Cardiac muscle cell (in vitro differentiated cells and primary cell): Measurements from ENCODE around the gene UTY. TPM values are rescaled to one million over a fixed set of nuclear protein-coding genes. Genes with fewer than 3 reads are reported as not detected.

Experiments
- DNase-seq, 2 donors: peaks; one replicate each; pipeline versions ENCODE4 v3.0.0 to v3.0.0-alpha.2; 2010 to 2017; ENCODE audit warnings: low read depth in 1 of 2, low spot score in 1 of 2
- H3K27ac ChIP-seq: fragments of 200-600 bp; sonication (generic); 2 replicates; pipeline ENCODE4 v1.5.1; 2016
- H3K27me3 ChIP-seq: fragments of 200-600 bp; sonication (generic); 2 replicates; pipeline ENCODE4 v1.6.0; 2016; ENCODE audit warnings: control low read depth
- H3K36me3 ChIP-seq: fragments of 200-600 bp; sonication (generic); 2 replicates; pipeline ENCODE4 v1.5.1; 2016; ENCODE audit warnings: control low read depth
- H3K4me1 ChIP-seq: fragments of 200-600 bp; sonication (generic); 2 replicates; pipeline ENCODE4 v1.8.1; 2017; ENCODE audit warnings: low read depth, mild to moderate bottlenecking, mixed run types
- H3K4me3 ChIP-seq: fragments of 200-600 bp; sonication (generic); 2 replicates; pipeline ENCODE4 v1.5.1; 2016; ENCODE audit warnings: mild to moderate bottlenecking
- H3K9me3 ChIP-seq: fragments of 200-600 bp; sonication (generic); 2 replicates; pipeline ENCODE4 v1.5.1; 2017; ENCODE audit warnings: low read depth, mild to moderate bottlenecking, control low read depth
- CTCF ChIP-seq: IDR thresholded peaks from 2 replicates; pipeline ENCODE4 v1.5.1; 2012; ENCODE audit warnings: low read depth, mild to moderate bottlenecking, low read length
- polyA plus RNA-seq: library from polyadenylated mRNA; unstranded; fragments of >200 nt; fragmentation: Nextera tagmentation; extraction: Ambion mirVana; gene quantifications from 2 replicates; pipeline ENCODE4 v1.2.1, GENCODE V29; 2016
- total RNA-seq: library from RNA; depleted of rRNA; stranded (reverse); fragments of >200 nt; gene quantifications from 2 replicates; pipeline ENCODE4 v1.2.3, GENCODE V29; 2016

Gene UTY
- total and polyA plus RNA-seq, 2 experiments from 2014 or later: not detected

GRCh38 chrY:13337934-13338333, 141.9 kb downstream of the UTY start:
- Histone ChIP-seq H3K4me3 (no peak overlapping the region), H3K9me3 (no peaks in the 10 kb centered on the region), H3K27ac (no peak overlapping the region), H3K4me1 (no peaks in the 10 kb centered on the region), H3K27me3 (no peaks in the 10 kb centered on the region), H3K36me3 (no peaks in the 10 kb centered on the region)
- no peak for DNase-seq
- no peak for TF ChIP-seq CTCF

GRCh38 chrY:13333791-13334190, 146.0 kb downstream of the UTY start:
- Histone ChIP-seq H3K9me3 (no peaks in the 10 kb centered on the region), H3K4me1 (no peaks in the 10 kb centered on the region), H3K4me3 (no peak overlapping the region), H3K27me3 (no peaks in the 10 kb centered on the region), H3K27ac (no peak overlapping the region), H3K36me3 (no peaks in the 10 kb centered on the region)
- no peak for DNase-seq
- no peak for TF ChIP-seq CTCF

GRCh38 chrY:13330651-13331050, 149.2 kb downstream of the UTY start:
- Histone ChIP-seq H3K4me1 (no peaks in the 10 kb centered on the region), H3K9me3 (no peaks in the 10 kb centered on the region), H3K27me3 (no peaks in the 10 kb centered on the region), H3K36me3 (no peaks in the 10 kb centered on the region), H3K4me3 (no peak overlapping the region), H3K27ac (no peak overlapping the region)
- DNase-seq: no peak
- no peak for TF ChIP-seq CTCF

GRCh38 chrY:13312966-13313365, 166.9 kb downstream of the UTY start:
- DNase-seq: no peak
- no peak for TF ChIP-seq CTCF
- H3K27me3 ChIP-seq: no peaks in the 10 kb centered on the region
- H3K4me3 ChIP-seq: no peak overlapping the region
- no peaks in the 10 kb centered on the region for H3K36me3 ChIP-seq
- no peaks in the 10 kb centered on the region for H3K9me3 ChIP-seq
- no peak overlapping the region for H3K27ac ChIP-seq
- H3K4me1 ChIP-seq: no peaks in the 10 kb centered on the region

GRCh38 chrY:13307959-13308358, 171.9 kb downstream of the UTY start:
- no peaks in the 10 kb centered on the region for H3K4me1 ChIP-seq
- H3K27ac ChIP-seq: no peak overlapping the region
- H3K36me3 ChIP-seq: no peaks in the 10 kb centered on the region
- H3K4me3 ChIP-seq: no peak overlapping the region
- DNase-seq: no peak
- no peaks in the 10 kb centered on the region for H3K9me3 ChIP-seq
- no peaks in the 10 kb centered on the region for H3K27me3 ChIP-seq
- TF ChIP-seq CTCF: no peak

- no peaks in the 10 kb centered on the region for H3K27me3 ChIP-seq
- no peaks in the 10 kb centered on the region for H3K9me3 ChIP-seq
- DNase-seq: no peak
- H3K4me1 ChIP-seq: no peaks in the 10 kb centered on the region
- TF ChIP-seq CTCF: no peak
- H3K4me3 ChIP-seq: no peak overlapping the region
- no peak overlapping the region for H3K27ac ChIP-seq
- no peaks in the 10 kb centered on the region for H3K36me3 ChIP-seq
Measured at GRCh38 chrY:13300795-13301194, 179.0 kb downstream of the UTY start.
